Adrenal gland (tissue), 12 donors: Measurements from ENCODE around the gene AGO3. TPM values are rescaled to one million over a fixed set of nuclear protein-coding genes. Genes with fewer than 3 reads are reported as not detected.
"Not testable (repeated sequence)": the region's sequence is repeated elsewhere in the genome, so short reads cannot be mapped to it uniquely, and the experiment has no call there.

Source experiments
- DNase-seq, 7 donors: peaks; one replicate each; pipeline ENCODE4 v3.0.0-alpha.2; 2019 to 2020
- H3K27ac ChIP-seq, 5 donors: fragments of 200-600 bp; sonication (generic) in 4 of 5; 1 replicate in 3 of 5; 2 replicates in 2 of 5; pipeline versions ENCODE4 v1.5.1 to v1.8.0; 2016 to 2020; ENCODE audit warnings: mild to moderate bottlenecking in 1 of 5
- H3K27me3 ChIP-seq: fragments of 200-600 bp; 2 replicates; pipeline ENCODE4 v1.8.0; 2021
- H3K36me3 ChIP-seq, 2 donors: fragments of 200-600 bp; replicated peaks in 1 of 2; 1 replicate in 1 of 2; 2 replicates in 1 of 2; pipeline versions ENCODE4 v1.5.1 to v1.8.0; 2018 to 2022
- H3K4me1 ChIP-seq, 2 donors: fragments of 200-600 bp; replicated peaks in 1 of 2; 1 replicate in 1 of 2; 2 replicates in 1 of 2; pipeline versions ENCODE4 v1.5.1 to v1.8.0; 2018 to 2021
- H3K4me3 ChIP-seq, 4 donors: fragments of 200-600 bp; sonication (generic) in 3 of 4; one replicate each; pipeline ENCODE4 v1.5.1; 2016 to 2018
- H3K9me3 ChIP-seq, 3 donors: fragments of 200-600 bp; sonication (generic) in 1 of 3; replicated peaks in 1 of 3; 1 replicate in 2 of 3; 2 replicates in 1 of 3; pipeline versions ENCODE4 v1.5.1 to v1.8.0; 2016 to 2021
- POLR2A ChIP-seq, 2 donors: fragments of 450-650 bp; IDR thresholded peaks; one replicate each; pipeline ENCODE4 v1.6.1; 2017; ENCODE audit warnings: antibody characterized with exemption in 2 of 2, mild to moderate bottlenecking in 2 of 2, moderate library complexity in 1 of 2
- WGBS, 4 donors: extraction: QIAGEN DNeasy Blood & Tissue Kit in 2 of 4; methylation state at CpG; one replicate each; pipeline versions ENCODE4 v1.1.5 to v1.1.7; 2013 to 2017; 5-methylcytosine and 5-hydroxymethylcytosine counted together
- intact Hi-C, 2 donors: fragments of 100-400 bp; cut with DNase I; formaldehyde crosslinking; loops; one replicate each; pipeline versions ENCODE4 v1.14.1 to v1.15.0; 2022 to 2023
- polyA plus RNA-seq, 3 donors: library from polyadenylated mRNA; stranded (reverse); fragments of 200-250 nt in 2 of 3; fragments of 350-450 nt in 1 of 3; fragmentation: Illumina TruSeq in 1 of 3; extraction: RNeasy Lipid Tissue Mini Kit (QIAGEN cat#74804) in 1 of 3; gene quantifications; one replicate each; pipeline ENCODE4 v1.2.3, GENCODE V29; 2013 to 2014
- total RNA-seq, 9 donors: library from RNA; depleted of rRNA in 4 of 9; stranded (reverse); fragments of >200 nt in 4 of 9; fragments of 120-200 nt in 1 of 9; fragmentation: NEBNext Ultra II Directional in 1 of 9; extraction: Animal tissue kit (Norgen Biotek cat#: 25700) in 1 of 9; gene quantifications; one replicate each; pipeline versions ENCODE4 v1.1.0 to v1.2.4, GENCODE V29; 2013 to 2023
- TF ChIP-seq, protein P1 (sequence below), 6 experiments: fragments of 450-650 bp in 4 of 6; fragments of 200-600 bp in 2 of 6; sonication (generic) in 1 of 6; IDR thresholded peaks; 1 replicate in 5 of 6; 2 replicates in 1 of 6; pipeline versions ENCODE4 v1.5.1 to v1.8.0; 2016 to 2021; ENCODE audit warnings: antibody characterized with exemption in 6 of 6, mild to moderate bottlenecking in 2 of 6, moderate library complexity in 1 of 6
- donor health status: healthy with polysubstance abuse.
- donor health status: Bipolar disorder and iron deficiency.
- donor health status: DM: yes; HTN: yes; CAD: no.
- donor health status: DM: no; HTN: no; CAD: no.
- donor health status: DM: no; HTN: no; CAD: no.
- donor health status: DM: yes; HTN: yes; CAD: no.

AGO3 gene
- total and polyA plus RNA-seq, 12 donors, result 3.7 to 32.2 (median 20.8) TPM

DNA sequence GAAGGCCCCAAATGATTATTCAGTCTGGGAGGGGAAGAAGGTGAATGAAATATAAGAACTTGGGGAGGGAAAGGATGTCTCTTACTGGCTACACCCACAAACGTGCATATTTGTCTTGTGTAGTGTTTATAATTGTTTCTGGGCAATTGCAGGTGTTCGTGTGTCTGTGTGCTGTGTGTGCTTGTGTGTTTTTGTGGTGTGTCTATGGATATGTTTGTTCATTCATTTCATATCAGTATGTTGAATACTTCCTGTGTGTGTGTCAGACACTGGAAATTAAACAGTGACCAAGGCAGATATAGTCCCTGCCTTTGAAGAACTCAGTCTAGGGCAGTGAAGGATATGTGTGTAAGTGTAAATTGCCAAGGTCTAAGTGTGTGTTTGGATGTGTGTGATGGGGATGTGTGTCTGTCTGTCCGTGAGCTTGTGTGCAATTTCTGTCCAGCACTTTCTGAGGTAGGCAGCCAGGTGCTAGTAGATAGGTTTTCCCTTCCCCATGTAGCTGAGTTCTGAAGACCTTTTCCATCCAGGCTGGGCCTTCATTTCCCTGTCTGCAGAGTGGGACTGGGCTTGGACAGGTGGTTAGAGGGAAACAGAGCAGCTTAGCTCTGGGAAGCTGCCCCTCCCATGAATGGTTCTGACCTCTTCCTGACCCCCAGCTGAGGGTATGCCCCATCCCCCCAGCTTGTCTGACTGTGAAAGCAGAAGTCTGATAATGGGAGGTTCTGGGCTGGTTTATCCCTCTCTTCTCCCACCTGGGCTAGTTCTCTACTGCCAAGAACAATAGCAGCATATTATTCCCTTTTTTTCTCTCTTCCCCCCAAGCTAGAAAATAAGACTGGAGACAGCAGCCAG is 44.1 kb upstream of the AGO3 start:
- 48 to 71% (median 54%) methylated on average over 3 of the region's 3 CpGs for whole genome bisulfite sequencing, 4 donors
- intact Hi-C loops, result loop anchor here in 1 of 2 donors (10.0 kb wide), 1 partner anchor 198 kb away; the partner anchor contains the start of genes ADPRS and TEKT2
- H3K27me3 ChIP-seq, result no peaks in the 10 kb centered on the region
- H3K36me3 ChIP-seq, result peaks cover 0 to 24% of the 10 kb centered on the region in 2 donors
- DNase-seq, result no peak
- H3K27ac ChIP-seq, result peak overlapping the region in 1 of 5 donors; percentile 20
- no peak for TF ChIP-seq POLR2A (IDR thresholded peaks at IDR 0.05)
- TF ChIP-seq, protein P1, sequence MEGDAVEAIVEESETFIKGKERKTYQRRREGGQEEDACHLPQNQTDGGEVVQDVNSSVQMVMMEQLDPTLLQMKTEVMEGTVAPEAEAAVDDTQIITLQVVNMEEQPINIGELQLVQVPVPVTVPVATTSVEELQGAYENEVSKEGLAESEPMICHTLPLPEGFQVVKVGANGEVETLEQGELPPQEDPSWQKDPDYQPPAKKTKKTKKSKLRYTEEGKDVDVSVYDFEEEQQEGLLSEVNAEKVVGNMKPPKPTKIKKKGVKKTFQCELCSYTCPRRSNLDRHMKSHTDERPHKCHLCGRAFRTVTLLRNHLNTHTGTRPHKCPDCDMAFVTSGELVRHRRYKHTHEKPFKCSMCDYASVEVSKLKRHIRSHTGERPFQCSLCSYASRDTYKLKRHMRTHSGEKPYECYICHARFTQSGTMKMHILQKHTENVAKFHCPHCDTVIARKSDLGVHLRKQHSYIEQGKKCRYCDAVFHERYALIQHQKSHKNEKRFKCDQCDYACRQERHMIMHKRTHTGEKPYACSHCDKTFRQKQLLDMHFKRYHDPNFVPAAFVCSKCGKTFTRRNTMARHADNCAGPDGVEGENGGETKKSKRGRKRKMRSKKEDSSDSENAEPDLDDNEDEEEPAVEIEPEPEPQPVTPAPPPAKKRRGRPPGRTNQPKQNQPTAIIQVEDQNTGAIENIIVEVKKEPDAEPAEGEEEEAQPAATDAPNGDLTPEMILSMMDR (IDR thresholded peaks at IDR 0.05), result no peak
- H3K9me3 ChIP-seq, result no peaks in the 10 kb centered on the region
- no peak overlapping the region for H3K4me3 ChIP-seq
- peaks cover 0 to 36% of the 10 kb centered on the region in 2 donors for H3K4me1 ChIP-seq

DNA sequence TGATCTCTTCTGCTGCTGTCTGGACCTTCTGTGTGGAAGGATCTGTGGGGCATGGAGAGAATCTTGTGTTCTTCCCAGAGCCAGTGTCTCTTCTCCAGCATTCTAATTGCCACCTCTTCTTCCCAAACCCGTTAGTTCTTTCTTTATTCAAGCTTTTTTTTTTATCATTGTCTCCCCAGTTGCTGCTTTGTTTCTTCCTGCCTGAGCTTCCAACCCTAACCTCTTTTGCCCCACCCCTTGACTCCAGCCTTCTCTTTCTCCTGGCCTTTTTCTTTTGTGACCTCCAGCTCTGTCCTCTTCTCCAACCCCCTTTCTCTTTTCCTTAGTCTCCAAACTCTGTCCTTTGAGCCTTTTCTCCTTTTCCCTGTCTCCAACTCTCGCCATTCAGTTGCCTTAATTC is 43.4 kb upstream of the AGO3 start:
- Histone ChIP-seq H3K4me1 (peaks cover 0 to 36% of the 10 kb centered on the region in 2 donors), H3K27me3 (no peaks in the 10 kb centered on the region), H3K9me3 (no peaks in the 10 kb centered on the region), H3K27ac (no peak overlapping the region), H3K36me3 (peaks cover 0 to 31% of the 10 kb centered on the region in 2 donors), H3K4me3 (no peak overlapping the region)
- WGBS, 4 donors, result 80 to 85% (median 83%) methylated on average over 2 of the region's 2 CpGs
- no peak for DNase-seq
- intact Hi-C loops, result loop anchor here in 1 of 2 donors (10.0 kb wide), 1 partner anchor 197 kb away; the partner anchor contains the start of genes ADPRS and TEKT2
- no peak for TF ChIP-seq POLR2A (IDR thresholded peaks at IDR 0.05)
- TF ChIP-seq, protein P1 (IDR thresholded peaks at IDR 0.05), result no peak

DNA sequence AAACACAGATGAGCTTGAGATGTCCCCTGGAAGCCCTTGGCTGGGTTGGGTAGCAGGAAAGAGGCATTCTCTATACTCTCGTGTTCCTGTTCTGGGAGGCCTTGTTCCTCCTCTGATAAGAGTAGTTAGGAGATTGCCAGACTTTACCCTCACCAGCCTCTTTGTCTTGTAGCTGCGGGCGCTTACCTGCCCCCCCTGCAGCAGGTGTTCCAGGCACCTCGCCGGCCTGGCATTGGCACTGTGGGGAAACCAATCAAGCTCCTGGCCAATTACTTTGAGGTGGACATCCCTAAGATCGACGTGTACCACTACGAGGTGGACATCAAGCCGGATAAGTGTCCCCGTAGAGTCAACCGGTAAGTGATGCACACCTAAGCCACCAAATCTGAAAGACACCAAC is 42.6 kb upstream of the AGO3 start:
- TF ChIP-seq, protein P1 (IDR thresholded peaks at IDR 0.05), result no peak
- no peak for TF ChIP-seq POLR2A (IDR thresholded peaks at IDR 0.05)
- Histone ChIP-seq H3K4me1 (peaks cover 7 to 40% of the 10 kb centered on the region in 2 donors), H3K9me3 (no peaks in the 10 kb centered on the region), H3K27ac (no peak overlapping the region), H3K36me3 (peaks cover 0 to 39% of the 10 kb centered on the region in 2 donors), H3K27me3 (no peaks in the 10 kb centered on the region), H3K4me3 (no peak overlapping the region)
- WGBS, 4 donors, result 91 to 93% (median 92%) methylated on average over 10 to 11 of the region's 11 CpGs
- intact Hi-C loops, result loop anchor here in 1 of 2 donors (10.0 kb wide), 1 partner anchor 197 kb away; the partner anchor contains the start of genes ADPRS and TEKT2
- no peak for DNase-seq

DNA sequence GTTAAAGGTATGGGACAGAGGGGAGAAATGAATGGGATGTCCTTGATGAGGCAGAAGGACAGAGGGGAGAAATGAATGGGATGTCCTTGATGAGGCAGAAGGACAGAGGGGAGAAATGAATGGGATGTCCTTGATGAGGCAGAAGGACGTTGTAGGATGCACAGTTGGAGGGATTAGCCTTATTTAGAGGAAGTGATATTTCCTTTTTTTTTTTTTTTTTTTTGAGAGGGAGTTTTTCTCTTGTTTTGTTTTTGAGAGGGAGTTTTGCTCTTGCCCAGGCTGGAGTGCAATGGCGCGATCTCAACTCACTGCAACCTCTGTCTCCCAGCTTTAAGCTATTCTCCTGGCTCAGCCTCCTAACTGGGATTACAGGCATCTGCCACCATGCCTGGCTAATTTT is 41.9 kb upstream of the AGO3 start:
- H3K4me3 ChIP-seq, DNase-seq, H3K9me3 ChIP-seq, H3K27ac ChIP-seq, H3K27me3 ChIP-seq: not testable (repeated sequence)
- H3K36me3 ChIP-seq, result peaks cover 0 to 44% of the 10 kb centered on the region in 2 donors
- intact Hi-C loops, result loop anchor here in 1 of 2 donors (10.0 kb wide), 1 partner anchor 196 kb away; the partner anchor contains the start of genes ADPRS and TEKT2
- WGBS, 4 donors, result 62 to 65% (median 63%) methylated on average over 3 of the region's 3 CpGs
- peaks cover 14 to 44% of the 10 kb centered on the region in 2 donors for H3K4me1 ChIP-seq
